ENCODE data around the gene CPA3.

DNA sequence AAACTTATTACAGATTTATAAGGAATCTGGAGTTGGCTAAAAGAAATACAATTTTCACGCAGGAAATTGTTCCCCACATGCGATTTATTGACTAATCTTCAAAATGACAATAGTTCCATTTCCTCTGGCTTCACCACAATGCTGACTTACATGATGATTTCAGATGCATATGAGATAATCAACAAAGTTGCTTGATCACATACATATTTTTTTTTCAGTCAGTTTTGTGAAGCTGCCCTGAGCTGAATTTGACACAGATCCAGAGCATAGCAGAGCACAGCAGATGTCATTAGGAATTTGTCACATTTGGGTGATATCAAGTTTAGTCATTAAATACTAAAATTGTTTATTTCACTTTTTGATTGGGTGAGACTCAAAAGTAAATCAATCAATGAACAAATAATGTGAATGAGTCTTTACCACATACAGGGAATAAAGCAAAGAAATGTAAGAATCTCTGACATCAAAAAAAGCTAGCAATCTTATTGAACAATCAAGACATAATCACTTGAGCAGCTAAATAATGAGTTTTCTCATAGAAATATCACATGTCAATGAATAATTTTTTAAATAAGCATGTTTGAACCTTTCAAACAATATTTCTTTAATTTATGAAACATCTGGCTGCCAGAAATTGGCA lies 19.2 kb upstream of the CPA3 start:
- TF ChIP-seq, protein P1, sequence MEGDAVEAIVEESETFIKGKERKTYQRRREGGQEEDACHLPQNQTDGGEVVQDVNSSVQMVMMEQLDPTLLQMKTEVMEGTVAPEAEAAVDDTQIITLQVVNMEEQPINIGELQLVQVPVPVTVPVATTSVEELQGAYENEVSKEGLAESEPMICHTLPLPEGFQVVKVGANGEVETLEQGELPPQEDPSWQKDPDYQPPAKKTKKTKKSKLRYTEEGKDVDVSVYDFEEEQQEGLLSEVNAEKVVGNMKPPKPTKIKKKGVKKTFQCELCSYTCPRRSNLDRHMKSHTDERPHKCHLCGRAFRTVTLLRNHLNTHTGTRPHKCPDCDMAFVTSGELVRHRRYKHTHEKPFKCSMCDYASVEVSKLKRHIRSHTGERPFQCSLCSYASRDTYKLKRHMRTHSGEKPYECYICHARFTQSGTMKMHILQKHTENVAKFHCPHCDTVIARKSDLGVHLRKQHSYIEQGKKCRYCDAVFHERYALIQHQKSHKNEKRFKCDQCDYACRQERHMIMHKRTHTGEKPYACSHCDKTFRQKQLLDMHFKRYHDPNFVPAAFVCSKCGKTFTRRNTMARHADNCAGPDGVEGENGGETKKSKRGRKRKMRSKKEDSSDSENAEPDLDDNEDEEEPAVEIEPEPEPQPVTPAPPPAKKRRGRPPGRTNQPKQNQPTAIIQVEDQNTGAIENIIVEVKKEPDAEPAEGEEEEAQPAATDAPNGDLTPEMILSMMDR (IDR thresholded peaks at IDR 0.05): no peak
- TF ChIP-seq POLR2A (IDR thresholded peaks at IDR 0.05) (no peak), POLR2AphosphoS5 (IDR thresholded peaks at IDR 0.05) (no peak), EP300 (IDR thresholded peaks at IDR 0.05) (no peak)

Measured in gastroesophageal sphincter (tissue), 3 donors.